Mesothelial cell of epicardium (in vitro differentiated cells): Measurements from ENCODE around the gene GIPC3. TPM values are rescaled to one million over a fixed set of nuclear protein-coding genes. Genes with fewer than 3 reads are reported as not detected.

ENCODE experiments used
- DNase-seq, 2 experiments: peaks; one replicate each; pipeline ENCODE4 v3.0.0; 2021; ENCODE audit warnings: low spot score in 2 of 2; ENCODE audit not compliant: unreplicated experiment in 2 of 2
- H3K27ac Mint-ChIP-seq: 2 replicates; pipeline ENCODE4 v1.8.0; 2021; ENCODE audit warnings: mixed read lengths
- H3K27me3 Mint-ChIP-seq: 2 replicates; pipeline ENCODE4 v1.8.0; 2021; ENCODE audit warnings: low read depth, mixed read lengths
- H3K36me3 Mint-ChIP-seq: 2 replicates; pipeline ENCODE4 v1.8.0; 2021; ENCODE audit warnings: mixed read lengths
- H3K4me1 Mint-ChIP-seq: 2 replicates; pipeline ENCODE4 v1.8.0; 2021; ENCODE audit warnings: mixed read lengths
- H3K4me3 Mint-ChIP-seq: 2 replicates; pipeline ENCODE4 v1.8.0; 2021; ENCODE audit warnings: mild to moderate bottlenecking, moderate library complexity, mixed read lengths
- H3K9me3 Mint-ChIP-seq: 2 replicates; pipeline ENCODE4 v1.8.0; 2021; ENCODE audit warnings: mixed read lengths
- total RNA-seq: library from RNA; stranded (reverse); gene quantifications from 3 replicates; pipeline ENCODE4 v1.2.1, GENCODE V29; 2021
- TF ChIP-seq, protein P1 (sequence below): fragments of 200-600 bp; sonication (generic); IDR thresholded peaks from one replicate; pipeline ENCODE4 v1.5.0; 2021; ENCODE audit warnings: antibody characterized with exemption; ENCODE audit not compliant: unreplicated experiment

The GIPC3 gene
- total RNA-seq, 1 donor from 2014 or later = 0.07 TPM

DNA sequence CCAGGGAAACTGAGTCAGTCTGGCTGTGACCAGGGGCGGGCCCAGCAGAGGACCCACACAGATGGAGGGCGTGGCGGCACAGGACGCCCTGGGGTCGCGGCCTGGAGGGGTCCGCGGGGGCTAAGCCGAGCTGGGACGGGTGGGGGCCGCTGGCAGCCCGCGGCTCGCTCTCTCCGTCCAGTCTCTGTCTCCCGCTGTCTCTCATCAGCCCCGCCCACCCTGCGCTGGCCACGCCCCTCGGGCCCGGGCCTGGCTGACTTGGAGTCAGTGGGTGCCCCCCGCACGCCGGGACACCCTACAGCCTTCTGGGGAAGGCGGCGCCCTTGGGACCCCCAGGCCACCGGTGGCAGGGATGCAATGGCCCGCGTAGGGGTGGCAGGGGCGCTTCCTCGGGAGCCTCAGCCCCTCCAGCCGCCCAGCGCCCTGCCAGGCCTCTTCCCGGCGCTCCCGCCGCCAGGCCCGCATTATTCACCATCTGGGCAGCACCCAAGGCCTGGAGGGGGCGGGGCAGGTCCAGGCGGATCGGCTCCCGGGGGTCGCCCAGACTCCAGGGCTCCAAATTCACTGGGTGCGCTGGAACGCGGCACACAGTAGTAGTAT is 21.5 kb downstream of the GIPC3 start, which contains the start of gene TBXA2R:
TBXA2R (minus strand) TSS at position 186 of the 600 bp plus-strand sequence. CDS start 6,241 bp downstream, outside the sequence.
- Mint-ChIP-seq H3K4me3 (peak within 1 kb of the TSS; percentile 51), H3K4me1 (peaks cover 10% of the 10 kb centered on the region), H3K27me3 (peaks cover 16% of the 10 kb centered on the region), H3K9me3 (no peaks in the 10 kb centered on the region), H3K36me3 (peaks cover under 1% of the 10 kb centered on the region), H3K27ac (no peak within 1 kb of the TSS)
- DNase-seq = peak in 1 of 2 experiments; percentile 58
- TF ChIP-seq, protein P1, sequence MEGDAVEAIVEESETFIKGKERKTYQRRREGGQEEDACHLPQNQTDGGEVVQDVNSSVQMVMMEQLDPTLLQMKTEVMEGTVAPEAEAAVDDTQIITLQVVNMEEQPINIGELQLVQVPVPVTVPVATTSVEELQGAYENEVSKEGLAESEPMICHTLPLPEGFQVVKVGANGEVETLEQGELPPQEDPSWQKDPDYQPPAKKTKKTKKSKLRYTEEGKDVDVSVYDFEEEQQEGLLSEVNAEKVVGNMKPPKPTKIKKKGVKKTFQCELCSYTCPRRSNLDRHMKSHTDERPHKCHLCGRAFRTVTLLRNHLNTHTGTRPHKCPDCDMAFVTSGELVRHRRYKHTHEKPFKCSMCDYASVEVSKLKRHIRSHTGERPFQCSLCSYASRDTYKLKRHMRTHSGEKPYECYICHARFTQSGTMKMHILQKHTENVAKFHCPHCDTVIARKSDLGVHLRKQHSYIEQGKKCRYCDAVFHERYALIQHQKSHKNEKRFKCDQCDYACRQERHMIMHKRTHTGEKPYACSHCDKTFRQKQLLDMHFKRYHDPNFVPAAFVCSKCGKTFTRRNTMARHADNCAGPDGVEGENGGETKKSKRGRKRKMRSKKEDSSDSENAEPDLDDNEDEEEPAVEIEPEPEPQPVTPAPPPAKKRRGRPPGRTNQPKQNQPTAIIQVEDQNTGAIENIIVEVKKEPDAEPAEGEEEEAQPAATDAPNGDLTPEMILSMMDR = no peak

DNA sequence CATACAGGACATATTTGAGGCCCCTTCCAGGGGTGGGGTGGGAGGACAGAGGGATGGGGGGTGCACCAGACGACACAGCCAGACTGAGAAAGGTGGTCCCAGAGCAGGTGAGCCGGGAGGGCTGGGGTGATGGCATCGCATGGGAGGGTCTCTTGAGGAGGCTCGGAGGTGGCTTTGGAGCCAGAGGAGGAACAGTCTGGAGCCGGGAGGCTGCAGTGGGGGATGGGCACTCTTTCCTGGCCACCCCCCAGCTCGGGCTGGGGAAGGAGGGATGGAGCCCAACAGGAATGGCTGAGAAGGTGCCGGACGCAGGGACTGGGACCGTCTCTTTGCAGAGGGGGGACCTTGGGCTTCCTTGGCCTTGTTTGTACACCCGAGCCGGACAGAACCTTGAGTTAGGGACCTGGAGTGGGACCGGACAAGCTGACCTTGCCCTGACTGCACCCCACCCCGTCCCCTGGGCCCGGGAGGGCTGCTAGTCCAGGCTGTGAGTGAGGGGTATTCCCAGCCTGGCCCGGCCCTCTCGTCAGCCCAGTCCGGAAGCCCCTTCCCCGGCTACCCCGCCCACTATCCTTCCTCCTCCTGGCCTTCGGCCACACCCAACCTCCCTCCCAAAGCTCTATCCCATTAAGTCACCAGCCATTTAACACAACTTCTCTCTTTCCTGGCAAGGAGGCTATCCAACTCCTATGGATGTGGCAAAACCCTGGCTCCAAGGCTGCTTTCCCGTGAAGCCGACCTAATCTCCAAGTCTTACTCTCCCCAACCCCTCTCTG is 22.2 kb downstream of the GIPC3 start:
- Mint-ChIP-seq H3K27ac (no peak overlapping the region), H3K36me3 (peaks cover 4% of the 10 kb centered on the region), H3K4me3 (peak overlapping the region; percentile 51), H3K9me3 (no peaks in the 10 kb centered on the region), H3K4me1 (peaks cover 10% of the 10 kb centered on the region), H3K27me3 (peaks cover 16% of the 10 kb centered on the region)
- DNase-seq = no peak
- TF ChIP-seq, protein P1 = no peak

DNA sequence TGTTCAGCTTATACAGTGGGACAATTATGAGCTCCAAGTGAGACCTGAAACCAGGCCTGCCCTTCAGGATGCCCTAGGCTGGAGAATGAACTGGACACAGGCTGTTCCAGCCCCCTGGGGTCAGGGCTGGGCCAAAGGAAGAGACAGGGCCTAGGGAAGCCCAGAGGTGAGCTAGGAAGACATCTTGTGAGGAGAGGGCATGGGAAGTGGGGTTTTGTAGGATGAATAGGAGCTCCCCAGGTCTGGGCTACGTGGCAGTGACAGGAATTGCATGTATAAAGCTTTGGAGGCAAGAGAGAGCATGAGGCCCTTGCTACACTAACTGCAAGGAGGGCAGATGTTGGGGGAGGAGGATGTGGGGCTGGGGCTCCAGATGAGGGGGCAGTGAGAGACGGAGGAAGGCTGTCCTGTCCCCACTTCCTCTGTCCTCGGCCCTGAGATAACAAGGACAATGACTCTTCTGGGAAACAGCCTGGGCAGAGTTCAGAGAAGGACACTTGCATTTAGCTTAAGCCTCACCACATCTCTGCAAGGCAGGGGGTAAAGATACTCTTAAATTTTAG is 22.9 kb downstream of the GIPC3 start:
- Mint-ChIP-seq H3K27ac (no peak overlapping the region), H3K4me3 (peak overlapping the region; percentile 46)

DNA sequence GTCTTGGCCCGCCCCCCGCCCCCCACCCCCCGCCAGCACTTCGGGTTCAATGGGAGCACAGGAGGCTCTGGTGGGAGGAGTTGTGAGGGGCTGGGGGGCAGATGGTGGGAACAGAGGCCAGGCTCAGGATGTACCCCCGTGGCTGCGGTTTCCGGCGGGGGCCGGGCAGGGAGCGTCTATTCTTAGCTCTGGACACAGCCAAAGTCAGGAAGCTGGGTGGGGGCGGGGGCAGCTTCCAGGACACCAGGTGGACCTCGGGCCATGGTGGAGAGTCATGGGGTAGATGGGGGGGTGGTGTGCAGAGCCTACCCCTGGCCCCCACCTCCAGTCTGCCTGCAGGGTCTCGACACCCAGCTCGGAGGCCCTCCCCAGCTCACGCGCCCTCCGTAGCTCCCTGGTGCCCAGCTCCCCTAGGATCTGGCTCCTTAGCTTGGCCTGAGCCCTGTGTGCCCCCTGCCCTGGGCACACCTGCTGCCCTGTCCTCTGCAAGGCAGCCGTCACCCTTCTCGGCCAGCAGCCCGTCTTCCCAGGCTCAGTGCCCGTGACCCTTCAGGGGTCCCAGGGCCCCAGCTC is 23.6 kb downstream of the GIPC3 start:
- H3K4me3 Mint-ChIP-seq = no peak overlapping the region
- H3K27me3 Mint-ChIP-seq = peaks cover 16% of the 10 kb centered on the region
- peaks cover 7% of the 10 kb centered on the region for H3K36me3 Mint-ChIP-seq
- no peak overlapping the region for H3K27ac Mint-ChIP-seq
- no peak for DNase-seq
- H3K4me1 Mint-ChIP-seq = peaks cover 10% of the 10 kb centered on the region
- TF ChIP-seq, protein P1 = no peak
- no peaks in the 10 kb centered on the region for H3K9me3 Mint-ChIP-seq

More for the DNA sequence above, 22.9 kb downstream of the GIPC3 start:
- Mint-ChIP-seq H3K27me3 (peaks cover 16% of the 10 kb centered on the region), H3K9me3 (no peaks in the 10 kb centered on the region), H3K4me1 (peaks cover 10% of the 10 kb centered on the region), H3K36me3 (peaks cover 4% of the 10 kb centered on the region)
- DNase-seq = no peak
- TF ChIP-seq, protein P1 = no peak

DNA sequence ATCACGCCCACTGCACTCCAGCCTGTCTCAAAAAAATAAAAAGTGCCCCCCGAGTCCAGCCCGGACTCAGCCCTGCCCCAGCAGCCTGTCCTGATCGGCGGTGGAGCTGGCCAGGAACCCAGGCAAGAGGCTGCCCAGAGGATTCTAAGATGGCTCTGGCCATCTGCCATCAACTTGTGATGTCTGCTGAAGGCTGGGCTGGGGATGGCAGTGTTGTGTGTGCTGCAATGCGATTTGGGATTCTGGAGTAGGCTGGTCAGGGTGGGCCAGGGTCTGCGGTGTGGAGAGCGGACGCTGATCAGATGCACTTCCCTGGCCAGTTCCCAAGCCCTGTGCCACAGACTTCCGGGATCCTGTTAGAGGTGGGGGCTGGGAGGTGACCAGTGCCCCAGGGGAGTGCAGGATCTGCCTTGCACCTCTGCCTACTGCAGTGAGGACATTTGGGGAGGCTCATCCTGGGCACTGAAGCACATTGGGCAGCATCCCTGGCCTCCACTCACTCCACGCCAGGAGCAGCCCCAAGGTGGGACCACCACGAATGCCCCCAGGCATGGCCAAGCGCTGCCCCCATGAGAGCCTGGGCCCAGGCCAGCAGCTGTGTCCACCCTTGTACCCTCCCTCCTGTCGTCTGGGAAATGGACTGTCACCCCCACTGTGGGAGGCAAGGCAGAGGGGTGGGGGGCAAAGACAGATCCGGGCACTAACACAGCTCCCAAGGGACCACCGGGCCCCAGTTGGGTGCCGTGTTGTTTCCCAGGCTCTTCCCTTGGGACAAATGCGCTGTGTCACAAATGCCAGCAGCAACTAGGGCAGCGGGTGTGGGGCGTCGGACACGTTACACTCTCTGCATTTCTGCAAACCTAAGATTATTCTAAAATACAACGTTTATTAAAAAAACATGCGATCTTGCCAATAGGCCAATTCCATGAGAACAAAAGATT is 24.8 kb downstream of the GIPC3 start:
- H3K27ac Mint-ChIP-seq = no peak overlapping the region
- DNase-seq = no peak
- TF ChIP-seq, protein P1 = no peak
- no peaks in the 10 kb centered on the region for H3K9me3 Mint-ChIP-seq
- peaks cover 7% of the 10 kb centered on the region for H3K36me3 Mint-ChIP-seq
- no peak overlapping the region for H3K4me3 Mint-ChIP-seq
- peaks cover 10% of the 10 kb centered on the region for H3K4me1 Mint-ChIP-seq
- peaks cover 14% of the 10 kb centered on the region for H3K27me3 Mint-ChIP-seq
